GM23338 (cell line): ENCODE data around the gene ARMC8. TPM values are rescaled to one million over a fixed set of nuclear protein-coding genes. Genes with fewer than 3 reads are reported as not detected.

Source experiments
- ATAC-seq: fragments of 200-7000 bp; cut with Tn5 transposase; 3 replicates; pipeline ENCODE4 v1.9.1; 2020
- DNase-seq: peaks from one replicate; pipeline ENCODE4 v3.0.0-alpha.2; 2015; ENCODE audit warnings: low spot score
- H2AFZ ChIP-seq: fragments of 200-600 bp; sonication (generic); 2 replicates; pipeline ENCODE4 v1.8.0; 2016; ENCODE audit warnings: antibody characterized with exemption, mild to moderate bottlenecking, moderate library complexity
- H3F3A ChIP-seq: fragments of 200-600 bp; sonication (generic); replicated peaks from 2 replicates; pipeline ENCODE4 v1.8.0; 2017; ENCODE audit warnings: antibody characterized with exemption, mixed run types, low read depth
- H3K27ac ChIP-seq: fragments of 200-600 bp; sonication (generic); 2 replicates; pipeline ENCODE4 v1.6.1; 2016; ENCODE audit warnings: low read depth
- H3K27me3 ChIP-seq: fragments of 200-600 bp; sonication (generic); 2 replicates; pipeline ENCODE4 v1.8.0; 2016; ENCODE audit warnings: mild to moderate bottlenecking, mixed run types, moderate library complexity; ENCODE audit not compliant: insufficient read depth
- H3K36me3 ChIP-seq: fragments of 200-600 bp; sonication (generic); 2 replicates; pipeline ENCODE4 v1.8.0; 2016; ENCODE audit warnings: mild to moderate bottlenecking; ENCODE audit not compliant: insufficient read depth
- H3K4me1 ChIP-seq: fragments of 200-600 bp; sonication (generic); 2 replicates; pipeline ENCODE4 v1.8.0; 2016; ENCODE audit warnings: mild to moderate bottlenecking, moderate library complexity; ENCODE audit not compliant: insufficient read depth
- H3K4me2 ChIP-seq: fragments of 200-600 bp; sonication (generic); 2 replicates; pipeline ENCODE4 v1.7.1; 2017; ENCODE audit warnings: mixed run types
- H3K4me3 ChIP-seq: fragments of 200-600 bp; sonication (generic); 2 replicates; pipeline ENCODE4 v1.6.1; 2016; ENCODE audit warnings: mixed run types
- H3K79me2 ChIP-seq: fragments of 200-600 bp; sonication (generic); replicated peaks from 2 replicates; pipeline ENCODE4 v1.8.0; 2017; ENCODE audit warnings: mild to moderate bottlenecking; ENCODE audit not compliant: insufficient read depth
- H3K9me2 ChIP-seq: fragments of 200-600 bp; sonication (generic); 2 replicates; pipeline ENCODE4 v1.8.0; 2017; ENCODE audit not compliant: insufficient read depth
- H4K20me1 ChIP-seq: fragments of 200-600 bp; sonication (generic); replicated peaks from 2 replicates; pipeline ENCODE4 v1.8.0; 2017; ENCODE audit warnings: mild to moderate bottlenecking; ENCODE audit not compliant: insufficient read depth
- H3K27ac Mint-ChIP-seq: 2 replicates; pipeline ENCODE4 v1.8.0; 2020; ENCODE audit warnings: inconsistent platforms, mild to moderate bottlenecking, moderate library complexity, mixed read lengths
- H3K27me3 Mint-ChIP-seq: 3 replicates; pipeline ENCODE4 v1.8.0; 2022; ENCODE audit warnings: low read depth, mild to moderate bottlenecking, moderate library complexity, mixed read lengths, inconsistent platforms; ENCODE audit not compliant: insufficient read depth, poor library complexity
- H3K36me3 Mint-ChIP-seq: 3 replicates; pipeline ENCODE4 v1.8.0; 2021; ENCODE audit warnings: low read depth, mild to moderate bottlenecking, inconsistent platforms, moderate library complexity, mixed read lengths
- H3K4me1 Mint-ChIP-seq: 3 replicates; pipeline ENCODE4 v1.8.0; 2020; ENCODE audit warnings: mild to moderate bottlenecking, inconsistent platforms, mixed read lengths
- H3K4me3 Mint-ChIP-seq: 3 replicates; pipeline ENCODE4 v1.8.0; 2021; ENCODE audit warnings: moderate library complexity, mild to moderate bottlenecking, inconsistent platforms, mixed read lengths
- H3K9me3 Mint-ChIP-seq: 3 replicates; pipeline ENCODE4 v1.8.0; 2020; ENCODE audit warnings: moderate library complexity, mild to moderate bottlenecking, inconsistent platforms, mixed read lengths
- CREB1 ChIP-seq: fragments of 250-450 bp; sonication (Bioruptor Pico); IDR thresholded peaks from 2 replicates; pipeline ENCODE4 v1.5.0; 2020; ENCODE audit warnings: low read depth, mild to moderate bottlenecking, moderate library complexity
- ETS1 ChIP-seq: IDR thresholded peaks from 2 replicates; pipeline ENCODE4 v1.6.1; 2016; ENCODE audit warnings: antibody characterized with exemption
- EZH2 ChIP-seq: fragments of 200-600 bp; sonication (generic); IDR thresholded peaks from one replicate; pipeline ENCODE4 v1.8.0; 2017; ENCODE audit warnings: antibody characterized with exemption, mild to moderate bottlenecking, low read depth; ENCODE audit not compliant: unreplicated experiment
- EZH2phosphoT487 ChIP-seq: fragments of 200-600 bp; sonication (generic); IDR thresholded peaks from one replicate; pipeline ENCODE4 v1.8.1; 2018; ENCODE audit warnings: antibody characterized with exemption; ENCODE audit not compliant: unreplicated experiment
- JUNB ChIP-seq: IDR thresholded peaks from one replicate; pipeline ENCODE4 v1.6.1; 2016; ENCODE audit warnings: antibody characterized with exemption; ENCODE audit not compliant: unreplicated experiment
- NANOG ChIP-seq: IDR thresholded peaks from 2 replicates; pipeline ENCODE4 v1.6.1; 2016; ENCODE audit warnings: antibody characterized with exemption, borderline replicate concordance
- POLR2AphosphoS5 ChIP-seq: IDR thresholded peaks from 2 replicates; pipeline ENCODE4 v1.6.1; 2016; ENCODE audit warnings: antibody characterized with exemption, low read depth
- REST ChIP-seq: IDR thresholded peaks from one replicate; pipeline ENCODE4 v1.6.1; 2018; ENCODE audit warnings: antibody characterized with exemption; ENCODE audit not compliant: unreplicated experiment
- STAT1 ChIP-seq: IDR thresholded peaks from one replicate; pipeline ENCODE4 v1.6.1; 2016; ENCODE audit warnings: antibody characterized with exemption; ENCODE audit not compliant: unreplicated experiment
- ZNF114 ChIP-seq: fragments of 250-450 bp; sonication (Bioruptor Pico); IDR thresholded peaks from 2 replicates; pipeline ENCODE4 v1.5.0; 2020; ENCODE audit warnings: mild to moderate bottlenecking, moderate library complexity
- ZNF331 ChIP-seq: fragments of 250-450 bp; sonication (Bioruptor Pico); IDR thresholded peaks from 2 replicates; pipeline ENCODE4 v1.5.0; 2020; ENCODE audit warnings: low read depth, mild to moderate bottlenecking, moderate library complexity
- polyA plus RNA-seq: library from polyadenylated mRNA; unstranded; fragments of >200 nt; fragmentation: Nextera tagmentation; extraction: Ambion mirVana; gene quantifications from 2 replicates; pipeline ENCODE4 v1.2.1, GENCODE V29; 2016
- total RNA-seq: library from RNA; depleted of rRNA; stranded (reverse); fragments of >200 nt; shearing (Covaris generic); gene quantifications from 2 replicates; pipeline ENCODE4 v1.2.3, GENCODE V29; 2014

Gene ARMC8
- total and polyA plus RNA-seq, 2 experiments from 2014 or later, result 36.8 to 61.4 TPM

- ATAC-seq, result no peak
- TF ChIP-seq ZNF331 (CRISPR knock-in tag) (no peak), POLR2AphosphoS5 (no peak), ETS1 (no peak), STAT1 (no peak), NANOG (no peak), EZH2 (no peak)
Observed at GRCh38 chr3:138253609-138254008, 66.5 kb downstream of the ARMC8 start.

GRCh38 chr3:138254216-138254615 lies 67.1 kb downstream of the ARMC8 start:
- H3K27ac Mint-ChIP-seq, result no peak overlapping the region
- Histone ChIP-seq H3K27me3 (no peaks in the 10 kb centered on the region), H3K4me1 (no peaks in the 10 kb centered on the region), H3K4me3 (no peak overlapping the region), H3F3A (no peaks in the 10 kb centered on the region), H4K20me1 (no peaks in the 10 kb centered on the region), H3K9me2 (no peaks in the 10 kb centered on the region), H3K36me3 (no peaks in the 10 kb centered on the region), H3K4me2 (no peak overlapping the region), H3K79me2 (no peaks in the 10 kb centered on the region), H3K27ac (no peak overlapping the region), H2AFZ (no peak overlapping the region)
- H3K36me3 Mint-ChIP-seq, result no peaks in the 10 kb centered on the region
- DNase-seq (no peak), ATAC-seq (no peak)
- H3K27me3 Mint-ChIP-seq, result peaks cover 3% of the 10 kb centered on the region
- H3K4me3 Mint-ChIP-seq, result no peak overlapping the region
- H3K4me1 Mint-ChIP-seq, result no peaks in the 10 kb centered on the region; the same call in 2 of the 3 replicates
- no peaks in the 10 kb centered on the region for H3K9me3 Mint-ChIP-seq
- TF ChIP-seq ZNF114 (CRISPR knock-in tag) (no peak), EZH2phosphoT487 (no peak), JUNB (no peak), REST (no peak), STAT1 (no peak), POLR2AphosphoS5 (no peak), CREB1 (CRISPR knock-in tag) (no peak), ETS1 (no peak), EZH2 (no peak), NANOG (no peak)

More at GRCh38 chr3:138253609-138254008, 66.5 kb downstream of the ARMC8 start:
- DNase-seq, result no peak
- Mint-ChIP-seq H3K27me3 (peaks cover 3% of the 10 kb centered on the region), H3K36me3 (peaks cover 2% of the 10 kb centered on the region; the same call in 1 of the 3 replicates), H3K9me3 (no peaks in the 10 kb centered on the region), H3K4me1 (no peaks in the 10 kb centered on the region; the same call in 2 of the 3 replicates), H3K27ac (no peak overlapping the region), H3K4me3 (no peak overlapping the region)
- Histone ChIP-seq H2AFZ (no peak overlapping the region), H4K20me1 (no peaks in the 10 kb centered on the region), H3K4me2 (no peak overlapping the region), H3K4me1 (no peaks in the 10 kb centered on the region), H3K4me3 (no peak overlapping the region), H3K27ac (no peak overlapping the region), H3K9me2 (no peaks in the 10 kb centered on the region), H3F3A (no peaks in the 10 kb centered on the region), H3K27me3 (no peaks in the 10 kb centered on the region), H3K79me2 (no peaks in the 10 kb centered on the region), H3K36me3 (no peaks in the 10 kb centered on the region)
